T-cell (primary cell): Measurements from ENCODE around the gene AGMO. TPM values are rescaled to one million over a fixed set of nuclear protein-coding genes. Genes with fewer than 3 reads are reported as not detected.
"Not testable (repeated sequence)": the region's sequence is repeated elsewhere in the genome, so short reads cannot be mapped to it uniquely, and the experiment has no call there.

Source experiments
- ATAC-seq, 4 experiments: fragments of 200-7000 bp in 3 of 4; fragments of 150-1000 bp in 1 of 4; cut with Tn5 transposase; replicated peaks in 1 of 4; 1 replicate in 3 of 4; 2 replicates in 1 of 4; pipeline ENCODE4 v1.10.0; 2021; ENCODE audit warnings: moderate library complexity in 3 of 4, mild to moderate bottlenecking in 2 of 4, moderate number of reproducible peaks in 1 of 4
- CTCF ChIA-PET, 2 donors: fragments of 300-600 bp; sonication (Branson Sonifier 250); formaldehyde crosslinking; loops; one replicate each; lab custom pipeline; 2022; ENCODE audit warnings: antibody characterized with exemption in 2 of 2; lab: Charles Lee
- POLR2A ChIA-PET, 2 donors: fragments of 300-600 bp; sonication (Branson Sonifier 250); formaldehyde crosslinking; loops; one replicate each; lab custom pipeline; 2022; ENCODE audit warnings: antibody characterized with exemption in 2 of 2; lab: Charles Lee
- DNase-seq, 35 experiments: peaks; one replicate each; pipeline versions ENCODE4 v3.0.0 to v3.0.0-alpha.2; 2013 to 2023
- H3K27ac ChIP-seq: one replicate; pipeline ENCODE4 v1.5.1; 2013; ENCODE audit warnings: low read length
- H3K27me3 ChIP-seq, 2 experiments: replicated peaks in 1 of 2; 1 replicate in 1 of 2; 2 replicates in 1 of 2; pipeline versions ENCODE4 v1.6.1 to v1.7.0; 2013; ENCODE audit warnings: low read length in 1 of 2, mixed read lengths in 1 of 2; ENCODE audit not compliant: control insufficient read depth in 2 of 2, insufficient read depth in 2 of 2; ENCODE audit errors: extremely low read depth in 1 of 2
- H3K36me3 ChIP-seq, 2 donors: 1 replicate in 1 of 2; 2 replicates in 1 of 2; pipeline versions ENCODE4 v1.6.1 to v1.7.0; 2013; ENCODE audit warnings: low read length in 1 of 2; ENCODE audit not compliant: control insufficient read depth in 2 of 2, insufficient read depth in 1 of 2; ENCODE audit errors: extremely low read depth in 1 of 2
- H3K4me1 ChIP-seq, 2 experiments: 1 replicate in 1 of 2; 2 replicates in 1 of 2; pipeline versions ENCODE4 v1.6.1 to v1.7.0; 2013; ENCODE audit warnings: low read length in 2 of 2, mixed read lengths in 1 of 2; ENCODE audit not compliant: insufficient read depth in 2 of 2, control insufficient read depth in 1 of 2; ENCODE audit errors: extremely low read depth in 1 of 2
- H3K4me3 ChIP-seq, 2 donors: 1 replicate in 1 of 2; 2 replicates in 1 of 2; pipeline versions ENCODE4 v1.5.1 to v1.7.0; 2013; ENCODE audit warnings: mild to moderate bottlenecking in 2 of 2, low read length in 1 of 2, moderate library complexity in 1 of 2; ENCODE audit not compliant: control insufficient read depth in 1 of 2; ENCODE audit errors: extremely low read depth in 1 of 2
- H3K9me3 ChIP-seq: 2 replicates; pipeline ENCODE4 v1.7.0; 2013
- H3K27ac Mint-ChIP-seq, 2 donors: one replicate each; pipeline ENCODE4 v1.8.0; 2020 to 2021; ENCODE audit warnings: mild to moderate bottlenecking in 2 of 2, mixed read lengths in 2 of 2
- H3K27me3 Mint-ChIP-seq, 2 donors: one replicate each; pipeline ENCODE4 v1.8.0; 2021 to 2022; ENCODE audit warnings: mixed read lengths in 2 of 2
- H3K36me3 Mint-ChIP-seq: one replicate; pipeline ENCODE4 v1.8.0; 2021; ENCODE audit warnings: mixed read lengths
- H3K4me1 Mint-ChIP-seq, 3 donors: one replicate each; pipeline ENCODE4 v1.8.0; 2020 to 2022; ENCODE audit warnings: mixed read lengths in 3 of 3, mild to moderate bottlenecking in 1 of 3
- H3K4me3 Mint-ChIP-seq, 3 donors: one replicate each; pipeline ENCODE4 v1.8.0; 2020 to 2022; ENCODE audit warnings: mild to moderate bottlenecking in 3 of 3, mixed read lengths in 3 of 3, moderate library complexity in 3 of 3
- H3K9me3 Mint-ChIP-seq, 3 donors: one replicate each; pipeline ENCODE4 v1.8.0; 2020 to 2022; ENCODE audit warnings: mixed read lengths in 3 of 3
- WGBS: methylation state at CpG from one replicate; pipeline ENCODE4 v1.1.5; 2013; ENCODE audit warnings: missing lambda C conversion rate; ENCODE audit not compliant: insufficient coverage; 5-methylcytosine and 5-hydroxymethylcytosine counted together
- total RNA-seq, 35 experiments: library from RNA in 6 of 35; stranded (reverse) in 6 of 35; fragments of 120-200 nt in 1 of 35; gene quantifications; one replicate each; pipeline versions ENCODE4 v1.2.1 to v1.2.4 and lab custom pipeline; 2013 to 2026

The AGMO gene
- total RNA-seq, 5 donors from 2014 or later (not counting 1 experiment from before 2014, with no cell fraction given) = not detected

- ATAC-seq (no peak), DNase-seq (no peak)
- Mint-ChIP-seq H3K27me3 (no peaks in the 10 kb centered on the region), H3K4me3 (no peak overlapping the region), H3K36me3 (no peaks in the 10 kb centered on the region), H3K4me1 (no peaks in the 10 kb centered on the region), H3K9me3 (peaks cover 3 to 10% (median 4%) of the 10 kb centered on the region in 3 donors), H3K27ac (no peak overlapping the region)
- WGBS = no CpG with 5 or more reads among the region's 1 CpG
- Histone ChIP-seq H3K36me3 (no peaks in the 10 kb centered on the region), H3K4me1 (no peaks in the 10 kb centered on the region), H3K27ac (no peak overlapping the region), H3K27me3 (no peaks in the 10 kb centered on the region), H3K9me3 (no peaks in the 10 kb centered on the region), H3K4me3 (no peak overlapping the region)
- ChIA-PET POLR2A (interaction anchor here in 1 of 2 donors (0.6 kb wide), 1 partner anchor 37 kb away, joined by 3 read pairs; no protein-coding TSS in a partner anchor), CTCF (interaction anchor here in 1 of 2 donors (0.5 kb wide), 1 partner anchor 35 kb away, joined by 5 read pairs; no protein-coding TSS in a partner anchor)
Observed at GRCh38 chr7:15309872-15310271, 251.9 kb downstream of the AGMO start.

- Mint-ChIP-seq H3K4me3 (no peak overlapping the region), H3K27ac (no peak overlapping the region), H3K9me3 (peaks cover 1 to 5% (median 3%) of the 10 kb centered on the region in 3 donors), H3K4me1 (no peaks in the 10 kb centered on the region), H3K36me3 (no peaks in the 10 kb centered on the region), H3K27me3 (no peaks in the 10 kb centered on the region)
- no CpG with 5 or more reads among the region's 3 CpGs for WGBS
- POLR2A ChIA-PET = no interaction called here
- no peaks in the 10 kb centered on the region for H3K4me1 ChIP-seq
- CTCF ChIA-PET = no interaction called here
- DNase-seq = no peak
- H3K36me3 ChIP-seq = no peaks in the 10 kb centered on the region
- ATAC-seq = no peak
- no peaks in the 10 kb centered on the region for H3K27me3 ChIP-seq
- H3K4me3 ChIP-seq = no peak overlapping the region
- no peak overlapping the region for H3K27ac ChIP-seq
- no peaks in the 10 kb centered on the region for H3K9me3 ChIP-seq
Observed at GRCh38 chr7:15308821-15309220, 253.0 kb downstream of the AGMO start.

DNA sequence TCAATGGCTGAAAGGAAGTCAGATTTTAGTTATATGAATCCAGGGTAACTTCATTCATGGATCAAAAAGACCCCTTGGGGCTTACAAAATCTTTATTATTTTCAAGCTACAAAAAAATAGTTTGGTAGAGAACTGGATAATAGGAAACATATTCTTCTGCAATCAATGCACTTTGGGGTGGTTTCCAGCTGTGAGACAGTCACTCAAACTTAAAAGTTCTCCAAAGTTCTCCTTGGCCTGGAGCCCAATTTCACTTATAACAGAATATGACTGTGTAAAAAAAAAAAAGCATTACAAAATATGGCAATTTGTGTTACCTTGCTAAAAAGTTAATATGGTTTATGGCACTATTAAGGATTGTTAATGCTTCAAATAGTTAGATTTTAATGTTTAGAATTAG lies 255.5 kb downstream of the AGMO start:
- ChIA-PET POLR2A (no interaction called here), CTCF (no interaction called here)
- no peaks in the 10 kb centered on the region for H3K36me3 Mint-ChIP-seq

DNA sequence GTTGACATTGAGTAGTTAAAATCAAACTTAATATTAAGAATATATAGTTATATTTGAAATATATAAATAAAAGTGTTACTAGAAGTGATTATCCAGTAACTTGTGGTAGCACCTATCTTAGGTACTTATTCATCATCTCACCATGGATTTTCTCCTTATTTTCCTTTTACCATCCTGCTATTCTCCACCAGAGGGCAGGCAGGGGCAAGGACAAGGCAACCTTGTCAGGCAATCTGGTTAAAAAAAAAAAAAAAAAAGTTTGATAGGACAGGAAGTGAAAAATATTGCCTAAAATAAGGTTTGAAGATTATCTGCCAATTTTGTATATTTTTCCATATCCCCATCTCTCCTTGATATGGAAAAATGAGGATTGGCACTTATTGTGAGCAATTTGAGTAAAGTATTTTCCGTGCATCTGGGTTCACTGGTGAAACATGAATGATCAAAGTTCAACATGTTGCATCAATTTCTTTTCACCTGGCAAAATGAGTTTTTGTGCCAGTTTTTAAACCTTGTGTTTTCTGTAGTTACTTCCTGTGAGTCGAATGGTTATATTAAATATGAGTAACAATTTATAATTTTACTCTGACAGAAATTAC lies 256.7 kb downstream of the AGMO start:
- H3K4me1 Mint-ChIP-seq = no peaks in the 10 kb centered on the region
- Histone ChIP-seq H3K4me1 (no peaks in the 10 kb centered on the region), H3K4me3 (no peak overlapping the region), H3K36me3 (no peaks in the 10 kb centered on the region), H3K27ac (no peak overlapping the region), H3K27me3 (no peaks in the 10 kb centered on the region), H3K9me3 (no peaks in the 10 kb centered on the region)
- no peaks in the 10 kb centered on the region for H3K27me3 Mint-ChIP-seq
- POLR2A ChIA-PET = no interaction called here
- no peak for DNase-seq
- peaks cover 0 to 4% (median 2%) of the 10 kb centered on the region in 3 donors for H3K9me3 Mint-ChIP-seq
- no peaks in the 10 kb centered on the region for H3K36me3 Mint-ChIP-seq
- H3K27ac Mint-ChIP-seq = no peak overlapping the region
- no peak overlapping the region for H3K4me3 Mint-ChIP-seq
- CTCF ChIA-PET = no interaction called here
- ATAC-seq = no peak
- 80% methylated on average over 1 of the region's 2 CpGs for whole genome bisulfite sequencing

More for the DNA sequence above, 255.5 kb downstream of the AGMO start:
- Histone ChIP-seq H3K27me3 (no peaks in the 10 kb centered on the region), H3K36me3 (no peaks in the 10 kb centered on the region), H3K9me3 (no peaks in the 10 kb centered on the region), H3K27ac (no peak overlapping the region), H3K4me1 (no peaks in the 10 kb centered on the region), H3K4me3 (no peak overlapping the region)
- no peaks in the 10 kb centered on the region for H3K4me1 Mint-ChIP-seq
- H3K4me3 Mint-ChIP-seq = no peak overlapping the region
- ATAC-seq = no peak
- no peak overlapping the region for H3K27ac Mint-ChIP-seq
- no peak for DNase-seq
- peaks cover 0 to 4% (median 2%) of the 10 kb centered on the region in 3 donors for H3K9me3 Mint-ChIP-seq
- no peaks in the 10 kb centered on the region for H3K27me3 Mint-ChIP-seq

DNA sequence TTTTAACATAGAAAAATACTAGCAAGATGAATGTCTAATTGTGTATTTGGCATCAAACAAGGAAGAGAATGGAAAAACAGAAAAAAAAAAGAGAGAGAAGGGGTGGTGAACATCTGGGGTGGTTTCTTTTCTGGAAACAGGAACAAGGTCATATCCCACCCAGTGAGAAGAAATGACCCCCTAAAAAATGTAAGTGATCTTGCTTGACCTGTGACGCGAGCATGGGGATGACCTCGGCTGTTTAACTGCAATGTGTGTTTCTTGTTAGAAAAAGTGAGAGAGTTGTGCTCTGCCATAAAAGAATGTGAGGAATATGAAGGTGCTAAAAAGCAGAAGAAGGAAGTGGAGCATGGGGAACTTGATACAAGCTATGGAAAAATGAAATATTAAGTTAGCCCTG lies 258.5 kb downstream of the AGMO start:
- H3K4me3 ChIP-seq = no peak overlapping the region
- H3K9me3 Mint-ChIP-seq = peaks cover 0 to 6% (median 2%) of the 10 kb centered on the region in 3 donors
- no peaks in the 10 kb centered on the region for H3K27me3 Mint-ChIP-seq
- no peak for DNase-seq
- WGBS = 92% methylated on average over 3 of the region's 3 CpGs
- H3K4me3 Mint-ChIP-seq = no peak overlapping the region
- no peaks in the 10 kb centered on the region for H3K36me3 ChIP-seq
- H3K9me3 ChIP-seq = no peaks in the 10 kb centered on the region
- no peaks in the 10 kb centered on the region for H3K4me1 Mint-ChIP-seq
- no peaks in the 10 kb centered on the region for H3K27me3 ChIP-seq
- no peak for ATAC-seq
- ChIA-PET CTCF (no interaction called here), POLR2A (no interaction called here)
- no peaks in the 10 kb centered on the region for H3K4me1 ChIP-seq
- no peaks in the 10 kb centered on the region for H3K36me3 Mint-ChIP-seq
- H3K27ac ChIP-seq = no peak overlapping the region
- no peak overlapping the region for H3K27ac Mint-ChIP-seq

- H3K4me1 ChIP-seq, ATAC-seq, H3K4me3 Mint-ChIP-seq, CTCF ChIA-PET, H3K27ac Mint-ChIP-seq, H3K36me3 Mint-ChIP-seq, H3K27me3 Mint-ChIP-seq, H3K4me3 ChIP-seq, H3K9me3 ChIP-seq, H3K9me3 Mint-ChIP-seq, DNase-seq, H3K4me1 Mint-ChIP-seq, H3K27ac ChIP-seq, H3K36me3 ChIP-seq, POLR2A ChIA-PET, H3K27me3 ChIP-seq: not testable (repeated sequence)
- WGBS = 48% methylated on average over 2 of the region's 6 CpGs
Observed at GRCh38 chr7:15300986-15301385, 260.8 kb downstream of the AGMO start.
